Measurements from ENCODE around the gene APOL3. TPM values are rescaled to one million over a fixed set of nuclear protein-coding genes. Genes with fewer than 3 reads are reported as not detected.

Gene APOL3
- total and polyA plus RNA-seq, 10 of the 15 experiments (the other 5 are each of a cell fraction or from before 2014, with no cell fraction given), result 6.9 to 66.8 (median 48.5) TPM

DNA sequence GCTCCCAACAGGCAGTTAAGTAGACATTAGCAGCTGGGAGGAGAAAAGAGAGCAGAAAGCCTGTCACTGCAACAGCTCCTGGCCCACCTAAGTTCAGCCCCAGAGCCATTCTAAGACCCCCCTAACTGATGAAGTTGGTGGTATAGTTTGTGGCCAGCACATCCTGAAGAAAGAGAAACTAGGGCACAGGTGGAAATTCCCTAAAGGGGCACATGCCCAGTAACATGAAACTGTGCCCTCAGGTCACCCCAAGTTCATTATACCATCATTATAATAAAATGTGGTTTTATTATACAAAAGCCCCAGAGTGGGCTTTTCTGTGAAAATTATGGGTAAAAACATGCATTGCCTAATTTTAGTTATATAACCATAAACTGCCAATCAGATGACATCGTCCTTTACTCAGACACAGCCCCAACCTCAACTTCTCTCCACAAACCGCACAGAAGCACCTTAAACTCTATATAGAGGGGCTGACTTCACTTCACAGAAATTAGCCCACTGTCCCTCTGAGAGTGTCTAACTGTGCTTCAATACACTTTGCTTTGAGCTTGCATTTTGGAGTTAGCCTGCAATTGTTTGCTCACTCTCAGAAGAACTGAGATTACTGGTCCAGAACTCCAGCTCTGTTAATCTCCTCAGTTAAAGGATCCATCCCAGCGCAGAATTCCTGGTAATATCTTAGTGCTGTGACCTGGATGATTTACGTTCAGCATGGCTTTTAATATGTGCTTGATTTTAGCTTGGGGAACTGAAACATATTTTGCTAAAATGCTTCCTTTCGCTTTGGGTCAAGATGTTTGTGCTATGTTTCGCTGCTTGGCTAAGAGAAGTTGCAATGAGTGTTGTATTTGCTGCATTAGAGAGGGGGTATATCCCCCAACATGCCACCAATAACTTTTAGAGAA, 1.8 kb upstream of the APOL3 start:
- Histone ChIP-seq H3K27ac (ENCODE audit: control insufficient read depth, insufficient read depth) (peak overlapping the region; percentile 94), H3K4me2 (ENCODE audit: control insufficient read depth, insufficient read depth) (peak overlapping the region; percentile 99), H3K4me3 (peak overlapping the region; percentile 55), H3K9me3 (replicated peaks; ENCODE audit: control insufficient read depth, insufficient read depth, low read length) (no peaks in the 10 kb centered on the region), H3K9ac (ENCODE audit: control insufficient read depth, insufficient read depth, low read length) (peak overlapping the region; percentile 48), H2AFZ (ENCODE audit: control insufficient read depth, low read depth, low read length) (peak overlapping the region; percentile 68), H4K20me1 (ENCODE audit: control insufficient read depth, insufficient read depth) (no peaks in the 10 kb centered on the region), H3K27me3 (replicated peaks in 1 of 2; ENCODE audit: control insufficient read depth in 2 of 2, insufficient read depth in 2 of 2, low read length in 1 of 2) (no peaks in the 10 kb centered on the region), H3K4me1 (ENCODE audit: control insufficient read depth, insufficient read depth, low read length) (peaks cover 58% of the 10 kb centered on the region), H3K79me2 (ENCODE audit: control insufficient read depth, insufficient read depth, low read length) (peaks cover 32% of the 10 kb centered on the region), H3K36me3 (ENCODE audit: control insufficient read depth in 2 of 2, insufficient read depth in 2 of 2, low read length in 1 of 2) (no peaks in the 10 kb centered on the region)
- POLR2A ChIA-PET, result interaction anchor here (1.1 to 2.8 kb wide), 6 partner anchors 8 to 103 kb away, joined by 3 to 14 read pairs (median 4); partner anchors contain the start of gene APOL1
- RAD21 ChIA-PET (ENCODE audit: unreplicated experiment), result interaction anchor here (0.5 to 7.4 kb wide), 7 partner anchors 12 to 535 kb away, joined by 3 to 71 read pairs (median 4); partner anchors contain the start of gene APOL2
- FAIRE-seq (peak; percentile 88), ATAC-seq (peak; percentile 79), DNase-seq (ENCODE audit: low read depth, low spot score) (peak; percentile 70)
- CTCF ChIA-PET, result interaction anchor here (0.7 to 11.9 kb wide), 14 partner anchors 10 to 535 kb away, joined by 3 to 150 read pairs (median 6); partner anchors contain the start of gene APOL2
- intact Hi-C loops (cut with micrococcal nuclease; ENCODE audit: unreplicated experiment), result no loop called here
- in situ Hi-C loops (cut with MboI), result no loop called here
- WGBS (ENCODE audit: insufficient coverage, insufficient replicate concordance, low lambda C conversion rate, missing lambda C conversion rate), result 4% methylated on average over 6 of the region's 6 CpGs
- TSS peak; percentile 71 for BruUV-seq (replicated peaks)
- SMC1A ChIA-PET (ENCODE audit: uncharacterized antibody, unreplicated experiment), result interaction anchor here (0.9 to 10.7 kb wide), 18 partner anchors 9 to 534 kb away, joined by 3 to 154 read pairs (median 6); partner anchors contain the start of genes APOL1 and APOL2
- TF ChIP-seq NFYA (IDR thresholded peaks at IDR 0.05; ENCODE audit: borderline replicate concordance, low read depth, low read length), result no peak
- TF ChIP-seq, protein P1, sequence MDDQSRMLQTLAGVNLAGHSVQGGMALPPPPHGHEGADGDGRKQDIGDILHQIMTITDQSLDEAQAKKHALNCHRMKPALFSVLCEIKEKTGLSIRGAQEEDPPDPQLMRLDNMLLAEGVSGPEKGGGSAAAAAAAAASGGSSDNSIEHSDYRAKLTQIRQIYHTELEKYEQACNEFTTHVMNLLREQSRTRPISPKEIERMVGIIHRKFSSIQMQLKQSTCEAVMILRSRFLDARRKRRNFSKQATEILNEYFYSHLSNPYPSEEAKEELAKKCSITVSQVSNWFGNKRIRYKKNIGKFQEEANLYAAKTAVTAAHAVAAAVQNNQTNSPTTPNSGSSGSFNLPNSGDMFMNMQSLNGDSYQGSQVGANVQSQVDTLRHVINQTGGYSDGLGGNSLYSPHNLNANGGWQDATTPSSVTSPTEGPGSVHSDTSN (IDR thresholded peaks at IDR 0.05; ENCODE audit: insufficient replicate concordance, low read depth, low read length), result peak; percentile 66
- TF ChIP-seq YY1 (IDR thresholded peaks at IDR 0.05; ENCODE audit: low read depth, low read length), result no peak
- TF ChIP-seq STAT3 (IDR thresholded peaks at IDR 0.05; ENCODE audit: low read depth, low read length), result no peak; the same call in 1 of the 2 replicates
- TF ChIP-seq POLR2AphosphoS2 (IDR thresholded peaks at IDR 0.05; ENCODE audit: low read depth, low read length), result no peak
- TF ChIP-seq SKIL (IDR thresholded peaks at IDR 0.05; ENCODE audit: low read depth, poor library complexity, severe bottlenecking), result peak; percentile 66
- TF ChIP-seq NR2C2 (IDR thresholded peaks at IDR 0.05; ENCODE audit: borderline replicate concordance, control insufficient read depth, insufficient read length, low read depth), result no peak
- 0 out of 2 replicates have a peak, but pooled peaks have one; percentile 56 for TF ChIP-seq ASH2L (IDR thresholded peaks at IDR 0.05; ENCODE audit: borderline replicate concordance, low read depth)
- TF ChIP-seq, protein P2, sequence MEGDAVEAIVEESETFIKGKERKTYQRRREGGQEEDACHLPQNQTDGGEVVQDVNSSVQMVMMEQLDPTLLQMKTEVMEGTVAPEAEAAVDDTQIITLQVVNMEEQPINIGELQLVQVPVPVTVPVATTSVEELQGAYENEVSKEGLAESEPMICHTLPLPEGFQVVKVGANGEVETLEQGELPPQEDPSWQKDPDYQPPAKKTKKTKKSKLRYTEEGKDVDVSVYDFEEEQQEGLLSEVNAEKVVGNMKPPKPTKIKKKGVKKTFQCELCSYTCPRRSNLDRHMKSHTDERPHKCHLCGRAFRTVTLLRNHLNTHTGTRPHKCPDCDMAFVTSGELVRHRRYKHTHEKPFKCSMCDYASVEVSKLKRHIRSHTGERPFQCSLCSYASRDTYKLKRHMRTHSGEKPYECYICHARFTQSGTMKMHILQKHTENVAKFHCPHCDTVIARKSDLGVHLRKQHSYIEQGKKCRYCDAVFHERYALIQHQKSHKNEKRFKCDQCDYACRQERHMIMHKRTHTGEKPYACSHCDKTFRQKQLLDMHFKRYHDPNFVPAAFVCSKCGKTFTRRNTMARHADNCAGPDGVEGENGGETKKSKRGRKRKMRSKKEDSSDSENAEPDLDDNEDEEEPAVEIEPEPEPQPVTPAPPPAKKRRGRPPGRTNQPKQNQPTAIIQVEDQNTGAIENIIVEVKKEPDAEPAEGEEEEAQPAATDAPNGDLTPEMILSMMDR (IDR thresholded peaks at IDR 0.05 in 2 of 3, conservative IDR thresholded peaks at IDR 0.05 in 1 of 3; ENCODE audit: control insufficient read depth in 2 of 3, extremely low read depth in 1 of 3, insufficient read depth in 1 of 3, low read depth in 3 of 3, low read length in 3 of 3), result no peak
- TF ChIP-seq E2F4 (IDR thresholded peaks at IDR 0.05; ENCODE audit: low read depth, low read length), result no peak
- TF ChIP-seq EED (IDR thresholded peaks at IDR 0.05; ENCODE audit: low read depth), result peak; percentile 83
- TF ChIP-seq POLR2A (IDR thresholded peaks at IDR 0.05; ENCODE audit: low read depth, low read length), result no peak
- no peak for TF ChIP-seq WRNIP1 (IDR thresholded peaks at IDR 0.05; ENCODE audit: borderline replicate concordance, low read depth, low read length)
